AG04450 (cell line): Measurements from ENCODE around the gene CRABP1. TPM values are rescaled to one million over a fixed set of nuclear protein-coding genes. Genes with fewer than 3 reads are reported as not detected.

Experiments
- CTCF ChIA-PET: fragments of 300-600, 350-600 bp; formaldehyde crosslinking; extraction: SDS; loops from one replicate; lab custom pipeline; 2022; ENCODE audit warnings: antibody characterized with exemption, inconsistent platforms; lab: Charles Lee
- POLR2A ChIA-PET: fragments of 350-600 bp; formaldehyde crosslinking; extraction: SDS; loops from one replicate; lab custom pipeline; 2021; ENCODE audit warnings: antibody characterized with exemption, inconsistent platforms; lab: Yijun Ruan, JAX
- DNase-seq: peaks from one replicate; pipeline ENCODE4 v3.0.0-alpha.2; 2011; ENCODE audit warnings: low read depth, low spot score
- H3K27ac ChIP-seq: one replicate; pipeline ENCODE4 v1.5.1; 2012; ENCODE audit warnings: low read depth, low read length, control low read depth
- H3K27me3 ChIP-seq: one replicate; pipeline ENCODE4 v1.6.0; 2012; ENCODE audit warnings: low read length; ENCODE audit not compliant: control insufficient read depth, insufficient read depth
- H3K4me3 ChIP-seq: 2 replicates; pipeline ENCODE4 v1.5.1; 2011; ENCODE audit warnings: mild to moderate bottlenecking, low read depth, low read length, control low read depth
- H3K9me3 ChIP-seq: 2 replicates; pipeline ENCODE4 v1.5.1; 2012; ENCODE audit warnings: low read length; ENCODE audit not compliant: control insufficient read depth, insufficient read depth
- CTCF ChIP-seq: IDR thresholded peaks from 2 replicates; pipeline ENCODE4 v1.5.1; 2011; ENCODE audit warnings: low read depth, low read length, control low read depth, inconsistent platforms
- polyA plus RNA-seq: library from polyadenylated mRNA; depleted of rRNA; stranded (reverse); fragments of >200 nt; gene quantifications from 2 replicates; pipeline ENCODE4 v1.2.3, GENCODE V29; 2011

CRABP1 gene
- polyA plus RNA-seq, 1 experiment, result not detected

GRCh38 chr15:78382114-78382880 lies 42.1 kb downstream of the CRABP1 start:
- peaks cover 21% of the 10 kb centered on the region for H3K27me3 ChIP-seq
- DNase-seq, result no peak
- H3K9me3 ChIP-seq, result no peaks in the 10 kb centered on the region; the same call in 1 of the 2 replicates
- ChIA-PET CTCF (no interaction called here), POLR2A (no interaction called here)
- no peak overlapping the region for H3K4me3 ChIP-seq
- H3K27ac ChIP-seq, result no peak overlapping the region
- no peak for TF ChIP-seq CTCF

- no peak for TF ChIP-seq CTCF
- ChIA-PET CTCF (interaction anchor here (0.6 kb wide), 1 partner anchor 34 kb away, joined by 3 read pairs; no protein-coding TSS in a partner anchor), POLR2A (no interaction called here)
- DNase-seq, result no peak
- Histone ChIP-seq H3K27me3 (peaks cover 30% of the 10 kb centered on the region), H3K4me3 (no peak overlapping the region), H3K9me3 (no peaks in the 10 kb centered on the region; the same call in 1 of the 2 replicates), H3K27ac (no peak overlapping the region)
Observed at GRCh38 chr15:78384651-78385050, 44.5 kb downstream of the CRABP1 start.

- Histone ChIP-seq H3K27me3 (peaks cover 39% of the 10 kb centered on the region), H3K27ac (no peak overlapping the region), H3K9me3 (no peaks in the 10 kb centered on the region), H3K4me3 (no peak overlapping the region)
- no peak for DNase-seq
- no peak for TF ChIP-seq CTCF
- POLR2A ChIA-PET, result no interaction called here
- CTCF ChIA-PET, result no interaction called here
Observed at GRCh38 chr15:78387246-78388037, 47.3 kb downstream of the CRABP1 start.

GRCh38 chr15:78388865-78389264 lies 48.7 kb downstream of the CRABP1 start:
- H3K27ac ChIP-seq, result no peak overlapping the region
- H3K9me3 ChIP-seq, result no peaks in the 10 kb centered on the region
- TF ChIP-seq CTCF, result no peak
- ChIA-PET POLR2A (no interaction called here), CTCF (interaction anchor here (0.7 kb wide), 1 partner anchor 34 kb away, joined by 3 read pairs; no protein-coding TSS in a partner anchor)
- peaks cover 39% of the 10 kb centered on the region for H3K27me3 ChIP-seq
- H3K4me3 ChIP-seq, result no peak overlapping the region
- no peak for DNase-seq

- DNase-seq, result no peak
- ChIA-PET POLR2A (no interaction called here), CTCF (no interaction called here)
- H3K9me3 ChIP-seq, result no peaks in the 10 kb centered on the region
- no peak for TF ChIP-seq CTCF
- no peak overlapping the region for H3K27ac ChIP-seq
- no peak overlapping the region for H3K4me3 ChIP-seq
- peaks cover 37% of the 10 kb centered on the region for H3K27me3 ChIP-seq
Observed at GRCh38 chr15:78389322-78389721, 49.2 kb downstream of the CRABP1 start.
